ENCODE results near the gene PNPLA8. TPM values are rescaled to one million over a fixed set of nuclear protein-coding genes. Genes with fewer than 3 reads are reported as not detected.

Gene PNPLA8
- total and polyA plus RNA-seq, 2 donors (not counting 1 experiment from before 2014, with no cell fraction given): 12.3 to 57.3 TPM

- no peak for ATAC-seq (ENCODE audit: low read depth)
- H3K4me1 ChIP-seq (ENCODE audit: control insufficient read depth in 2 of 2, insufficient read depth in 2 of 2, low read length in 2 of 2): peaks cover 9 to 11% of the 10 kb centered on the region in 2 donors
- H3K9me3 ChIP-seq (ENCODE audit: control extremely low read depth in 1 of 3, control insufficient read depth in 2 of 3, insufficient read depth in 1 of 3, low read length in 2 of 3): no peaks in the 10 kb centered on the region
- H3K9ac ChIP-seq (ENCODE audit: low read length): no peak overlapping the region
- intact Hi-C loops (cut with micrococcal nuclease): no loop called here
- TF ChIP-seq CTCF (IDR thresholded peaks at IDR 0.05): no peak
- TF ChIP-seq EZH2 (IDR thresholded peaks at IDR 0.05; ENCODE audit: borderline replicate concordance, insufficient read depth, low read depth, low read length, poor library complexity, severe bottlenecking): no peak
- H3K4me2 ChIP-seq (replicated peaks; ENCODE audit: low read depth, low read length, poor library complexity, severe bottlenecking): no peak overlapping the region
- ChIA-PET CTCF (interaction anchor here (0.7 to 1.5 kb wide), 2 partner anchors 12 to 61 kb away, joined by 3 to 5 read pairs; no protein-coding TSS in a partner anchor), POLR2A (no interaction called here)
- no peak overlapping the region for H3K4me3 Mint-ChIP-seq
- H4K20me1 ChIP-seq (ENCODE audit: control insufficient read depth, insufficient read depth, low read length, poor library complexity, severe bottlenecking): peaks cover 7% of the 10 kb centered on the region
- no peaks in the 10 kb centered on the region for H3K36me3 ChIP-seq (replicated peaks in 1 of 2; ENCODE audit: control extremely low read depth in 1 of 2, control insufficient read depth in 1 of 2, extremely low read depth in 1 of 2, insufficient read depth in 2 of 2, low read length in 1 of 2)
- no peak overlapping the region for H2AFZ ChIP-seq (ENCODE audit: insufficient read depth, low read depth, low read length, poor library complexity, severe bottlenecking)
- no peak overlapping the region for H3K27ac Mint-ChIP-seq
- WGBS (ENCODE audit: insufficient coverage): no CpG with 5 or more reads among the region's 2 CpGs
- H3K27ac ChIP-seq (ENCODE audit: low read length in 2 of 2): no peak overlapping the region
- peaks cover 48% of the 10 kb centered on the region for H3K27me3 Mint-ChIP-seq
- peaks cover 0 to 21% (median 13%) of the 10 kb centered on the region in 4 experiments for H3K27me3 ChIP-seq (replicated peaks in 1 of 4; ENCODE audit: control extremely low read depth in 1 of 4, control insufficient read depth in 3 of 4, insufficient read depth in 4 of 4, low read length in 3 of 4)
- H3K79me2 ChIP-seq (ENCODE audit: control insufficient read depth, insufficient read depth, low read length): no peaks in the 10 kb centered on the region
- H3K4me1 Mint-ChIP-seq: peaks cover 10% of the 10 kb centered on the region
- no peak overlapping the region for H3K4me3 ChIP-seq (ENCODE audit: control extremely low read depth in 1 of 5, extremely low read depth in 1 of 5, insufficient read depth in 1 of 5, low read depth in 2 of 5, low read length in 4 of 5)
- DNase-seq: no peak
- no peaks in the 10 kb centered on the region for H3K9me3 Mint-ChIP-seq (ENCODE audit: insufficient read depth)
These were observed 61.2 kb downstream of the PNPLA8 start for GRCh38 chr7:108464743-108465142.

GRCh38 chr7:108463613-108464012, 62.3 kb downstream of the PNPLA8 start:
- POLR2A ChIA-PET: no interaction called here
- DNase-seq (no peak), ATAC-seq (ENCODE audit: low read depth) (no peak)
- Mint-ChIP-seq H3K27me3 (peaks cover 51% of the 10 kb centered on the region), H3K4me3 (no peak overlapping the region), H3K27ac (no peak overlapping the region), H3K9me3 (ENCODE audit: insufficient read depth) (no peaks in the 10 kb centered on the region), H3K4me1 (peaks cover 7% of the 10 kb centered on the region)
- Histone ChIP-seq H3K9ac (ENCODE audit: low read length) (no peak overlapping the region), H3K36me3 (replicated peaks in 1 of 2; ENCODE audit: control extremely low read depth in 1 of 2, control insufficient read depth in 1 of 2, extremely low read depth in 1 of 2, insufficient read depth in 2 of 2, low read length in 1 of 2) (no peaks in the 10 kb centered on the region), H3K4me2 (replicated peaks; ENCODE audit: low read depth, low read length, poor library complexity, severe bottlenecking) (no peak overlapping the region), H3K4me1 (ENCODE audit: control insufficient read depth in 2 of 2, insufficient read depth in 2 of 2, low read length in 2 of 2) (peaks cover 3 to 6% of the 10 kb centered on the region in 2 donors), H3K27ac (ENCODE audit: low read length in 2 of 2) (no peak overlapping the region), H3K4me3 (ENCODE audit: control extremely low read depth in 1 of 5, extremely low read depth in 1 of 5, insufficient read depth in 1 of 5, low read depth in 2 of 5, low read length in 4 of 5) (no peak overlapping the region), H3K27me3 (replicated peaks in 1 of 4; ENCODE audit: control extremely low read depth in 1 of 4, control insufficient read depth in 3 of 4, insufficient read depth in 4 of 4, low read length in 3 of 4) (peaks cover 0 to 23% (median 16%) of the 10 kb centered on the region in 4 experiments), H3K9me3 (ENCODE audit: control extremely low read depth in 1 of 3, control insufficient read depth in 2 of 3, insufficient read depth in 1 of 3, low read length in 2 of 3) (no peaks in the 10 kb centered on the region), H2AFZ (ENCODE audit: insufficient read depth, low read depth, low read length, poor library complexity, severe bottlenecking) (no peak overlapping the region), H3K79me2 (ENCODE audit: control insufficient read depth, insufficient read depth, low read length) (no peaks in the 10 kb centered on the region), H4K20me1 (ENCODE audit: control insufficient read depth, insufficient read depth, low read length, poor library complexity, severe bottlenecking) (peaks cover 3% of the 10 kb centered on the region)
- CTCF ChIA-PET: interaction anchor here (1.5 kb wide), 1 partner anchor 11 kb away, joined by 5 read pairs; no protein-coding TSS in a partner anchor
- WGBS (ENCODE audit: insufficient coverage): no CpG with 5 or more reads among the region's 2 CpGs
- intact Hi-C loops (cut with micrococcal nuclease): no loop called here
- TF ChIP-seq CTCF (IDR thresholded peaks at IDR 0.05) (no peak), EZH2 (IDR thresholded peaks at IDR 0.05; ENCODE audit: borderline replicate concordance, insufficient read depth, low read depth, low read length, poor library complexity, severe bottlenecking) (no peak)

Measured in B cell (primary cell).